ENCODE results near the gene ZNF276. TPM values are rescaled to one million over a fixed set of nuclear protein-coding genes. Genes with fewer than 3 reads are reported as not detected.

Gene ZNF276
- total and polyA plus RNA-seq, 2 of the 8 experiments (the other 6 are each of a cell fraction or from before 2014, with no cell fraction given) = 6.4 to 9.3 TPM

- no peak overlapping the region for H2AFZ ChIP-seq (ENCODE audit: low read length)
- no peak overlapping the region for H3K4ac ChIP-seq (replicated peaks; ENCODE audit: insufficient read length, low read depth, low read length)
- H3K36me3 ChIP-seq (ENCODE audit: control insufficient read depth in 2 of 4, insufficient read depth in 4 of 4, low read length in 3 of 4) = peaks cover 3 to 24% (median 8%) of the 10 kb centered on the region in 4 experiments; a peak in 6 of 8 replicates
- no peak overlapping the region for H4K8ac ChIP-seq (ENCODE audit: extremely low read depth, insufficient read depth, low read length)
- H2AK5ac ChIP-seq (ENCODE audit: low read depth, low read length) = no peak overlapping the region
- no peak overlapping the region for H3K9ac ChIP-seq (replicated peaks in 1 of 4; ENCODE audit: extremely low read depth in 1 of 4, low read depth in 3 of 4, low read length in 3 of 4)
- H4K20me1 ChIP-seq (replicated peaks in 1 of 2; ENCODE audit: control insufficient read depth in 1 of 2, insufficient read depth in 2 of 2, low read length in 2 of 2) = peaks cover 0 to 22% of the 10 kb centered on the region in 2 experiments
- no peak overlapping the region for H3K23ac ChIP-seq (ENCODE audit: insufficient read length)
- no peak overlapping the region for H2BK5ac ChIP-seq (ENCODE audit: low read depth, low read length)
- H3K18ac ChIP-seq (ENCODE audit: extremely low read depth, low read length) = no peak overlapping the region
- H3K23me2 ChIP-seq (ENCODE audit: low read depth, low read length) = peaks cover 13% of the 10 kb centered on the region; the same call in 1 of the 2 replicates
- ChIA-PET POLR2A (ENCODE audit: partially characterized antibody) (interaction anchor here (0.6 to 6.6 kb wide), 13 partner anchors 9 to 988 kb away, joined by 3 to 59 read pairs (median 4); partner anchors contain the start of genes CDK10, CPNE7 and VPS9D1), CTCF (ENCODE audit: partially characterized antibody) (interaction anchor here (0.6 to 3.7 kb wide), 10 partner anchors 8 to 225 kb away, joined by 3 to 16 read pairs (median 4); partner anchors contain the start of gene VPS9D1)
- H3K4me1 ChIP-seq (replicated peaks in 1 of 4; ENCODE audit: control insufficient read depth in 3 of 4, insufficient read depth in 4 of 4, low read length in 3 of 4) = peaks cover 0 to 11% (median 5%) of the 10 kb centered on the region in 4 experiments; a peak in 5 of 7 replicates
- no peak overlapping the region for H4K91ac ChIP-seq (replicated peaks; ENCODE audit: insufficient read length, low read length)
- H3K27me3 ChIP-seq (replicated peaks in 1 of 4; ENCODE audit: control insufficient read depth in 3 of 4, extremely low read depth in 1 of 4, insufficient read depth in 3 of 4, low read length in 3 of 4) = no peaks in the 10 kb centered on the region
- H4K5ac ChIP-seq (ENCODE audit: insufficient read length, low read depth, low read length) = no peak overlapping the region
- no peak overlapping the region for H3K14ac ChIP-seq (ENCODE audit: insufficient read length)
- DNase-seq (ENCODE audit: low read depth in 1 of 2, low spot score in 2 of 2) (no peak), FAIRE-seq (no peak)
- no peak overlapping the region for H2BK15ac ChIP-seq (ENCODE audit: low read length)
- no peaks in the 10 kb centered on the region for H3K79me2 ChIP-seq (ENCODE audit: control insufficient read depth in 1 of 2, insufficient read depth in 2 of 2, low read length in 2 of 2)
- no peak overlapping the region for H2BK12ac ChIP-seq (ENCODE audit: low read depth, low read length)
- H3K56ac ChIP-seq (replicated peaks; ENCODE audit: insufficient read length, low read depth, low read length) = no peak overlapping the region
- no peak overlapping the region for H3K4me3 ChIP-seq (ENCODE audit: extremely low read depth in 1 of 4, insufficient read depth in 2 of 4, low read depth in 3 of 4, low read length in 4 of 4)
- H2BK120ac ChIP-seq (replicated peaks; ENCODE audit: low read depth, low read length) = no peak overlapping the region
- no peak overlapping the region for H3K27ac ChIP-seq (ENCODE audit: low read depth, low read length)
- H2BK20ac ChIP-seq (ENCODE audit: low read length) = no peak overlapping the region
- H3K9me3 ChIP-seq (ENCODE audit: insufficient read depth in 2 of 2, low read depth in 1 of 2, low read length in 1 of 2) = no peaks in the 10 kb centered on the region
- no peak overlapping the region for H3K4me2 ChIP-seq (ENCODE audit: insufficient read depth in 1 of 2, low read depth in 2 of 2, low read length in 2 of 2)
- WGBS, 2 experiments (ENCODE audit: extremely low coverage in 1 of 2, insufficient coverage in 1 of 2, insufficient read length in 1 of 2, insufficient replicate concordance in 2 of 2, low coverage in 1 of 2, low lambda C conversion rate in 2 of 2, missing lambda C conversion rate in 1 of 2) = 94% methylated on average over 30 of the region's 32 CpGs; no CpG with 5 or more reads in 1 of the 2 experiments
- no peaks in the 10 kb centered on the region for H3K79me1 ChIP-seq (ENCODE audit: low read depth, low read length)
- TF ChIP-seq ZNF274 (IDR thresholded peaks at IDR 0.05; ENCODE audit: borderline replicate concordance, extremely low read depth, low read length) (no peak), CTBP2 (IDR thresholded peaks at IDR 0.05; ENCODE audit: borderline replicate concordance, insufficient read depth, insufficient read length, low read length) (no peak), TCF12 (IDR thresholded peaks at IDR 0.05; ENCODE audit: low read depth, low read length) (no peak), RBBP5 (IDR thresholded peaks at IDR 0.05; ENCODE audit: borderline replicate concordance, low read depth, low read length) (no peak), RNF2 (IDR thresholded peaks at IDR 0.05; ENCODE audit: borderline replicate concordance, low read depth, low read length, missing control alignments, poor library complexity, severe bottlenecking) (no peak), HDAC6 (IDR thresholded peaks at IDR 0.05; ENCODE audit: low read depth, low read length) (no peak), MAFK (IDR thresholded peaks at IDR 0.05; ENCODE audit: low read depth, low read length) (no peak), SIX5 (IDR thresholded peaks at IDR 0.05; ENCODE audit: low read depth, low read length) (no peak), PHF8 (conservative IDR thresholded peaks at IDR 0.05; ENCODE audit: low read depth, low read length) (no peak), FOSL1 (IDR thresholded peaks at IDR 0.05; ENCODE audit: insufficient read depth, low read depth, low read length) (no peak), TAF1 (IDR thresholded peaks at IDR 0.05; ENCODE audit: low read depth, low read length) (no peak), NANOG (IDR thresholded peaks at IDR 0.05; ENCODE audit: insufficient read depth, low read depth, low read length, poor library complexity, severe bottlenecking) (no peak)
These were observed 23.6 kb upstream of the ZNF276 start for GRCh38 chr16:89697616-89698331.

Measured in H1 (cell line).